Osteocyte (in vitro differentiated cells): ENCODE results near the gene GALNT2. TPM values are rescaled to one million over a fixed set of nuclear protein-coding genes. Genes with fewer than 3 reads are reported as not detected.

Experiments
- DNase-seq: peaks from one replicate; pipeline ENCODE4 v3.0.0; 2021; ENCODE audit warnings: mixed read lengths; ENCODE audit not compliant: unreplicated experiment; ENCODE audit errors: extremely low spot score
- H3K27ac Mint-ChIP-seq: one replicate; pipeline ENCODE4 v1.8.0; 2021; ENCODE audit warnings: mild to moderate bottlenecking, mixed read lengths; ENCODE audit not compliant: unreplicated experiment
- H3K27me3 Mint-ChIP-seq: one replicate; pipeline ENCODE4 v1.8.0; 2021; ENCODE audit warnings: mixed read lengths; ENCODE audit not compliant: unreplicated experiment
- H3K36me3 Mint-ChIP-seq: one replicate; pipeline ENCODE4 v1.8.0; 2021; ENCODE audit warnings: mixed read lengths; ENCODE audit not compliant: unreplicated experiment
- H3K4me1 Mint-ChIP-seq: one replicate; pipeline ENCODE4 v1.8.0; 2021; ENCODE audit warnings: mixed read lengths; ENCODE audit not compliant: unreplicated experiment
- H3K4me3 Mint-ChIP-seq: one replicate; pipeline ENCODE4 v1.8.0; 2021; ENCODE audit warnings: mild to moderate bottlenecking, moderate library complexity, mixed read lengths; ENCODE audit not compliant: unreplicated experiment
- H3K9me3 Mint-ChIP-seq: one replicate; pipeline ENCODE4 v1.8.0; 2021; ENCODE audit warnings: mixed read lengths; ENCODE audit not compliant: unreplicated experiment
- CTCF ChIP-seq: fragments of 200-600 bp; sonication (generic); IDR thresholded peaks from 2 replicates; pipeline ENCODE4 v1.5.0; 2021; ENCODE audit warnings: antibody characterized with exemption, mild to moderate bottlenecking, moderate library complexity
- total RNA-seq: library from RNA; stranded (reverse); gene quantifications from 2 replicates; pipeline ENCODE4 v1.2.1, GENCODE V29; 2021

GALNT2 gene
- total RNA-seq, 1 donor from 2014 or later = 149 TPM

DNA sequence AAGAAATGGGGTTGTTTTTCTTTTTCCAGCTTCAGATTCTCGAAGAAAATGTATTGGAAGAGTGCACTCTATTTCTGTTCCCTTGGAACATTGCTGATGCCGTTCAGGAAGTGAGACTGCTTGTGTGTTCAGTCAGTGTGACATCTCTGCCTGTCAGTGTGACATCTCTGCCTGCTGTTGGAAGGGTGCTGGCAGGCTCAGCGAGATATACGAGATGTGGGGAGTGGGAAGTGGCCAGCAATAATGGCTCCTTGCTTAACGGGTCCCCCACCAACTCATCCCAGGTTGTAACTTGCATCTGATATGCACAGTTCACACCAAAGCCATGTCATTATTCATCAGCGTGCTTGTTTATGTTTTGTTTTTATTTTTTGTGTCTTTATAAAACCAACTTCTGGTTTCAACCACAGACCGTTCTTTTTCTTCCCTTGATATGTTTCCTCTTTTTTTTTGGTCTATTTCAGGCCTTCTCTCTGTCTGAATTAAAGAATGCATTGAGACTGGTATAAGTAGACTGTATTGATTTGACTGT, 145.4 kb downstream of the GALNT2 start:
- peaks cover 10% of the 10 kb centered on the region for H3K36me3 Mint-ChIP-seq
- TF ChIP-seq CTCF = no peak
- no peak for DNase-seq
- H3K4me1 Mint-ChIP-seq = peaks cover 49% of the 10 kb centered on the region
- no peak overlapping the region for H3K27ac Mint-ChIP-seq
- H3K27me3 Mint-ChIP-seq = no peaks in the 10 kb centered on the region
- no peak overlapping the region for H3K4me3 Mint-ChIP-seq
- peaks cover 7% of the 10 kb centered on the region for H3K9me3 Mint-ChIP-seq

DNA sequence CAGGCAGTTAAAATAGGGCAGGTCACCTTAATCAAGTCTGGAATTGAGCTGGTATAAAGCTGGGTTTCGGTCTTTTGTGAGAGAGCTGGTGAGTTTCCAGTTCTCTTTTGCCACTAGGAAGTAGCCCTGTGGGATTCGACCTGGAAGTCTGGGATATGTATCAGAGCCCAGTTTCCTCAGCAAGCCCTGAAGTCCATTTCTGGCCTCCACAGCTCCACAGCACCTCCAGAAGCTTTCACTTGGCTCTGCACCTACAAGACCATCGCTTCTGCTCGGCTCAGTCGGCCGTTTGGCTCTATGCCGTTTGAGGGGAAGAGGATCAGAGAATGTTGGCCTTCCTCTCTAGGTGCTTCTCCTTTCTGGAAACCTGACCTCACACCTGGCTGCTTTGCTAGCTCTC, 148.0 kb downstream of the GALNT2 start:
- no peaks in the 10 kb centered on the region for H3K27me3 Mint-ChIP-seq
- H3K27ac Mint-ChIP-seq = peak overlapping the region; percentile 77
- peak; percentile 69 for TF ChIP-seq CTCF
- DNase-seq = peak; percentile 71
- peaks cover 38% of the 10 kb centered on the region for H3K4me1 Mint-ChIP-seq
- H3K4me3 Mint-ChIP-seq = no peak overlapping the region
- peaks cover 7% of the 10 kb centered on the region for H3K9me3 Mint-ChIP-seq
- H3K36me3 Mint-ChIP-seq = peaks cover 8% of the 10 kb centered on the region

- no peak overlapping the region for H3K4me3 Mint-ChIP-seq
- peaks cover 33% of the 10 kb centered on the region for H3K4me1 Mint-ChIP-seq
- TF ChIP-seq CTCF = no peak
- no peak for DNase-seq
- H3K27ac Mint-ChIP-seq = peak overlapping the region; percentile 77
- H3K36me3 Mint-ChIP-seq = peaks cover 8% of the 10 kb centered on the region
- H3K27me3 Mint-ChIP-seq = no peaks in the 10 kb centered on the region
- H3K9me3 Mint-ChIP-seq = peaks cover 7% of the 10 kb centered on the region
Measured at GRCh38 chr1:230215529-230215928, 148.5 kb downstream of the GALNT2 start.

GRCh38 chr1:230216896-230217295, 149.9 kb downstream of the GALNT2 start:
- no peak for DNase-seq
- Mint-ChIP-seq H3K27me3 (no peaks in the 10 kb centered on the region), H3K9me3 (peaks cover 7% of the 10 kb centered on the region), H3K4me3 (no peak overlapping the region), H3K27ac (no peak overlapping the region), H3K4me1 (peaks cover 39% of the 10 kb centered on the region), H3K36me3 (peaks cover 8% of the 10 kb centered on the region)
- no peak for TF ChIP-seq CTCF

DNA sequence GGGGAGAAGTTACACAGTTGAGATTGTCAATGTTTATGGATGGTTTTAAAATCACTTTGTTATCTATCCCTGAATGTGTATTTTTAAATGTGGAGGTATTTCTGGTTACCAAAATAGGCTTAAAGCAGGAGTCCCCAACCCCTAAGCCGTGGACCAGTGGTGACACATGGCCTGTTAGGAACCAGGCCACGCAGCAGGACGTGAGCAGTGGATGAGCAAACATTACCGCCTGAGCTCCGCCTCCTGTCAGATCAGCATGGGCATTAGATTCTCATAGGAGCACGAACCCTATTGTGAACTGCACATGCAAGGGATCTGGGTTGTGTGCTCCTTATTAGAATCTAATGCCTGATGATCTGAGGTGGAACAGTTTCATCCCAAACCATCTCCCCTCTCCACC, 151.6 kb downstream of the GALNT2 start:
- no peak overlapping the region for H3K27ac Mint-ChIP-seq
- peaks cover 5% of the 10 kb centered on the region for H3K36me3 Mint-ChIP-seq
- no peak overlapping the region for H3K4me3 Mint-ChIP-seq
- no peak for TF ChIP-seq CTCF
- peak; percentile 38 for DNase-seq
- peaks cover 48% of the 10 kb centered on the region for H3K4me1 Mint-ChIP-seq
- no peaks in the 10 kb centered on the region for H3K27me3 Mint-ChIP-seq
- H3K9me3 Mint-ChIP-seq = peaks cover 5% of the 10 kb centered on the region
